Esophagus muscularis mucosa (tissue), 3 donors: Measurements from ENCODE around the gene HCFC1.

ENCODE experiments used
- POLR2A ChIP-seq: fragments of 450-650 bp; IDR thresholded peaks from one replicate; pipeline ENCODE4 v1.6.1; 2017; ENCODE audit warnings: antibody characterized with exemption, moderate library complexity, mild to moderate bottlenecking, low read depth
- TF ChIP-seq, protein P1 (sequence below), 3 experiments: fragments of 200-600 bp in 2 of 3; fragments of 450-650 bp in 1 of 3; sonication (generic) in 2 of 3; IDR thresholded peaks; one replicate each; pipeline ENCODE4 v1.5.1; 2017 to 2019; ENCODE audit warnings: antibody characterized with exemption in 3 of 3, mild to moderate bottlenecking in 2 of 3, moderate library complexity in 1 of 3

DNA sequence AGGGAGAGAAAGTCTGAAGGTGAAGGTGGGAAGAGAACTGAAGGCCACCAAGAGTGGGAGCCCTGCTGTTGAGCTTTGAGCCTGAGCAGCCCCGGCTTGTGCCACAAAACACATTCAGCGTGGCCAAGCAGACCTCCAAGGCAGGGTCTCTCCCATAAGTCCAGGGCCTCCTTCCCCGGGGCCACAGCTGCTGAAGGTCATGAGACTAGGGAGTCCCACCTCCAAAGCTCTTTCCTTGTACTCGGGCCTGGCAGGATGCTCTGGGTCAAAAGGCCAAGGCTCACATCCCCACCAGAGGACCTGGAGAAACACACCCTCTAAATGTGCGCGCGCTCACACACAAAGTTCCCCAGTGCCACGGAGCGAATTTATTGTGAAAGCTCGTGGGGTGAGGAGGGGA lies 42.0 kb downstream of the HCFC1 start:
- TF ChIP-seq, protein P1, sequence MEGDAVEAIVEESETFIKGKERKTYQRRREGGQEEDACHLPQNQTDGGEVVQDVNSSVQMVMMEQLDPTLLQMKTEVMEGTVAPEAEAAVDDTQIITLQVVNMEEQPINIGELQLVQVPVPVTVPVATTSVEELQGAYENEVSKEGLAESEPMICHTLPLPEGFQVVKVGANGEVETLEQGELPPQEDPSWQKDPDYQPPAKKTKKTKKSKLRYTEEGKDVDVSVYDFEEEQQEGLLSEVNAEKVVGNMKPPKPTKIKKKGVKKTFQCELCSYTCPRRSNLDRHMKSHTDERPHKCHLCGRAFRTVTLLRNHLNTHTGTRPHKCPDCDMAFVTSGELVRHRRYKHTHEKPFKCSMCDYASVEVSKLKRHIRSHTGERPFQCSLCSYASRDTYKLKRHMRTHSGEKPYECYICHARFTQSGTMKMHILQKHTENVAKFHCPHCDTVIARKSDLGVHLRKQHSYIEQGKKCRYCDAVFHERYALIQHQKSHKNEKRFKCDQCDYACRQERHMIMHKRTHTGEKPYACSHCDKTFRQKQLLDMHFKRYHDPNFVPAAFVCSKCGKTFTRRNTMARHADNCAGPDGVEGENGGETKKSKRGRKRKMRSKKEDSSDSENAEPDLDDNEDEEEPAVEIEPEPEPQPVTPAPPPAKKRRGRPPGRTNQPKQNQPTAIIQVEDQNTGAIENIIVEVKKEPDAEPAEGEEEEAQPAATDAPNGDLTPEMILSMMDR (IDR thresholded peaks at IDR 0.05), result no peak
- no peak for TF ChIP-seq POLR2A
